ENCODE data around the gene HS6ST3.
"Not testable (repeated sequence)": the region's sequence is repeated elsewhere in the genome, so short reads cannot be mapped to it uniquely, and the experiment has no call there.

Gene HS6ST3

GRCh38 chr13:96449920-96450319, 360.0 kb downstream of the HS6ST3 start:
- DNase-seq (ENCODE audit: low read depth) = no peak

GRCh38 chr13:96450326-96451020, 360.6 kb downstream of the HS6ST3 start:
- no peak for DNase-seq (ENCODE audit: low read depth)

GRCh38 chr13:96454466-96454865, 364.6 kb downstream of the HS6ST3 start:
- DNase-seq (ENCODE audit: low read depth) = no peak

- no peak for DNase-seq (ENCODE audit: low read depth)
Measured at GRCh38 chr13:96460609-96461008, 370.7 kb downstream of the HS6ST3 start.

- DNase-seq (ENCODE audit: low read depth) = no peak
Measured at GRCh38 chr13:96473526-96474180, 383.7 kb downstream of the HS6ST3 start.

- DNase-seq (ENCODE audit: low read depth) = no peak
Measured at GRCh38 chr13:96474181-96474557, 384.3 kb downstream of the HS6ST3 start.

- no peak for DNase-seq (ENCODE audit: low read depth)
Measured at GRCh38 chr13:96475103-96475502, 385.2 kb downstream of the HS6ST3 start.

GRCh38 chr13:96481482-96481881, 391.6 kb downstream of the HS6ST3 start:
- DNase-seq (ENCODE audit: low read depth) = no peak

GRCh38 chr13:96490496-96490989, 400.6 kb downstream of the HS6ST3 start:
- DNase-seq (ENCODE audit: low read depth) = no peak

- no peak for DNase-seq (ENCODE audit: low read depth)
Measured at GRCh38 chr13:96491103-96491502, 401.2 kb downstream of the HS6ST3 start.

- no peak for DNase-seq (ENCODE audit: low read depth)
Measured at GRCh38 chr13:96492766-96493165, 402.9 kb downstream of the HS6ST3 start.

- DNase-seq (ENCODE audit: low read depth) = no peak
Measured at GRCh38 chr13:96499656-96500055, 409.7 kb downstream of the HS6ST3 start.

GRCh38 chr13:96500953-96501352, 411.0 kb downstream of the HS6ST3 start:
- DNase-seq (ENCODE audit: low read depth) = no peak

GRCh38 chr13:96503481-96503880, 413.6 kb downstream of the HS6ST3 start:
- DNase-seq (ENCODE audit: low read depth) = no peak

- DNase-seq (ENCODE audit: low read depth) = no peak
Measured at GRCh38 chr13:96511587-96511986, 421.7 kb downstream of the HS6ST3 start.

GRCh38 chr13:96519380-96519779, 429.5 kb downstream of the HS6ST3 start:
- no peak for DNase-seq (ENCODE audit: low read depth)

GRCh38 chr13:96524398-96525020, 434.6 kb downstream of the HS6ST3 start:
- not testable (repeated sequence) for DNase-seq (ENCODE audit: low read depth)

- DNase-seq (ENCODE audit: low read depth) = no peak
Measured at GRCh38 chr13:96525715-96526114, 435.8 kb downstream of the HS6ST3 start.

- DNase-seq (ENCODE audit: low read depth) = no peak
Measured at GRCh38 chr13:96527497-96527896, 437.6 kb downstream of the HS6ST3 start.

GRCh38 chr13:96532804-96533203, 442.9 kb downstream of the HS6ST3 start:
- DNase-seq (ENCODE audit: low read depth) = no peak

GRCh38 chr13:96533408-96533807, 443.5 kb downstream of the HS6ST3 start:
- no peak for DNase-seq (ENCODE audit: low read depth)

GRCh38 chr13:96539791-96540190, 449.9 kb downstream of the HS6ST3 start:
- no peak for DNase-seq (ENCODE audit: low read depth)

- DNase-seq (ENCODE audit: low read depth) = no peak
Measured at GRCh38 chr13:96540670-96541069, 450.8 kb downstream of the HS6ST3 start.

All from EH (cell line).